NCI-H524 treated with DMSO at 0.1 percent for 48 hours (cell line): ENCODE measurements around the gene MYRF.

Source experiments
- DNase-seq: peaks from one replicate; lab custom pipeline; 2025; lab: John Stamatoyannopoulos, UW

Gene MYRF

DNA sequence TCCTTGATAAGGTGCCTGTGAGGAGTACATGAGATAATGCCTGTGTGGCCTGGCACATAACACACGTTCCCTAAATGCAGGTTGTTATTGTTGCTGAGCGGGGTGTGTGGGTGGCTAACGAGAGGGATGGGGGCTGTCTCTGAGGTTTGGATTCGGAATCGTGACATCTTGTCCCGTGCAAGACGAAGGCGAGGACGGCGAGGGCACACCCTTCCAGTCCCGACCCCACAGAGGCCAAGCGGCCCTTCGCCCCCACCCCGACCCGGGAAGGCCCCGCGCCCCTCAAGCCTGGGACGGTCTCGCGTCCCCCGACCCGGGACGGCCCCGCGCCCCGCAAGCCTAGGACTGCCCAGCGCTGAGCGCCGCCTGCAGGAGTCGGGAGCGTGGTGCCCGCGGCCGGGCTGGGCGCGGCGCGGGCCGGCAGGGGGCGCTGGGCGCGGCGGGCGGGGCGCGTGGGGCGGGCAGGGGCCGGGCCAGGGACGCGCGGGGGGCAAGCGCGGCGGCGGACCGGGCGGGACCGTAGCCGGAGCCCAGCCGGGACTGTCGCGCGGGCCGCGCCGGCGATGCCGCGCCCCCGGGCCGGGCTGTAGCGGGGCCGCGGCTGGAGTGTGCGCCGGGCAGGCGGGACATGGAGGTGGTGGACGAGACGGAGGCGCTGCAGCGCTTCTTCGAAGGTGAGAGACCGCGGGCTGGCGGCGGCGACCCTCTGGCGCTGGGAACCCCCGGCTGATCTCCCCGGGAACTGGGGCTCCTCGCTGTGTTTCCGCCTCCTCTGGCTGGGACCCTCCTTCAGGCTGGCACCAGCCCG, at the start of gene MYRF:
MYRF (plus strand) TSS at position 520 of the 808 bp plus-strand sequence; CDS start at position 629, 109 bp downstream.
- DNase-seq: no peak

DNA sequence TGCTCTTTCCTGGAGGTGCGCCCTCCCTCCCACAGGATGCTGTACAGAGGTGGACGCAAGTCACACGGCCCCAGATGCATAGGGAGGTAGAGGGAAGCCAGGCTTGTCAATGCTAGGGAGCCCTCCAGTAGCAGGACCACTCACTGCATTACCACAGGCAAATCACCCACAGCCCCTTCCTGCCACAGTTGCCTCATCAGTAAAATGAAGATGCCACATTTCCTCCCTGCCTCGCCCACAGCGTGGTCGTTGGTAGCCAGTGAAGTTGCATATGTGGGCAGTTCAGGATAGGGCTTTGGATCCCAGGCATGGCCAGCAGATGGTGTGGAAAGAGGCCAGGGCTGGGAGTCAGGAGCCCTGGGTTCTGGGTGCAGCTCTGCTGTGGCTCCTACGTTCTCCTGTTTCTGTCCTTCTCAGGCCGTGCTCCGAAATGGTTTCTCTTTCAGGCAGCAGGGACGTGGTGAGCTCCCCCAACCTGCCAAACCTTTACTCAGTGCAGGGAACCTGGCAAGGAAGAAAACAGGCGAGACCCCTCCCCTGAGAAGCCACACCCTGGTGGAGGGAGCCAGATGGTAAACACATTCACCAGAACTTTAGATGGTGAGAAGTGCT, 49.6 kb upstream of the MYRF start:
- no peak for DNase-seq

DNA sequence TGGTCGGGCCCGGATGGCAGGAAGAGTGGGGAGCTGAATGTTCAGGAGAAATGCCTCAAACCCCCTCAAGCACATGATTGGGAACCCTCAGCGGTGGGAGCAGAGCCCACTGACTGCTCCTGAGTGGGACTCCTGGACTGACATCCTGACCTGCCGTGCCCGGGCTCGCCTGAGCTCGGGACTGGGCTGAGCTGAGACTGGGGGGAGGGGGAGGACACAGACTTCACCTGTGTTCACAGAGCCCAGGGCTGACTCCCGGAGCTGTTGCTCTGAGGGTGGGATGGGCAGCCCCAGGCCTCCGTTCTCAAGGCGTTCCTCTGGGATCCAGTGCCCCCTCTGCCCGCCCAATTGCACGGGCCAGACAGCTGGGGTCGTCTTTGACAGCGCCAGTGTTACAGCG, 47.6 kb upstream of the MYRF start:
- DNase-seq: no peak

DNA sequence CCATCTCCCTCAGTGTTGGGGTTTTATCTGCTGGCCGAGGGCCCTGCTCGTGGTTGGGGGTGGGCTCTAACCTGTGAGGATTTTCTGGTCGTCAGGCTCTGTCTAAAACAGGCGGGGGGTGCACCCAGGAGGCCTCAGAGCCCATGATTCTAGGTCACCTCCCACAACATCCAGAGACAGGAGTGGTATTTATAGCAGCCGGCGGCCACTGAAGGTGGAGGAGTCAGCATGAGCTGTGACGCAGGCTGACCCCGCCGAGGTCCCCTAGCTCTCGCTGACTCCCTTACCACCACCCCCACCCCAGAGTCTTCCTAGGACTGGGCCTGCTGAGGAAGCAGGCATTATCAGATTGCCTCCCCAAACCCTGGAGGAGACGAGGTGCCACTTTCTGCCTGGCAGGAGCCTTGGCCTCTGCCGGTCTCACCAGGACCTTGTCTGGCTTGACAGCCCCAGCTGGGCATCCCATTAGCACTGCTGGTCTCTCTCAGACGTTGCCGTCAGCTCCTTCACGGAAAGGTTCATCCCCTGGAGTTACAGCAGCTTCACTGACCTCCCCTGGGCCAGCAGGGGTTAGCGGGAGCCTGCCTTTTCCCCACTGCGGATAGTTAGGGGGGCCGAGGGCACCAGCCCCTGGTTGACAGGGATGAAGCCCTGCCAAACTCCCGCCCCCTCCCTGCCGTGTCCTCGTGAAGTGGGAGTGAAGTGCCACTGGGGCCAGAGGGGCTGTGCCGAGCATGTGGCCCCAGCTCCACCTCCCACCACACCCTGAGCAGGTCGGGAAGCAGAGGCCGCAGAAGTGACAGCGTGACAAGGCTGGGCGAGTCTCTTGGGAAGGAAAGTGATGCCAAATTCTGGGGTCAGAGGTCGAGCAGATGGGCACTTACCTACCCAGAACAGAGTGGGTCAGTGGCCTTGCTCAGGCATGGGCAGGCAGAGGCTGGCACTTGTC, 45.7 kb upstream of the MYRF start:
- DNase-seq: no peak

DNA sequence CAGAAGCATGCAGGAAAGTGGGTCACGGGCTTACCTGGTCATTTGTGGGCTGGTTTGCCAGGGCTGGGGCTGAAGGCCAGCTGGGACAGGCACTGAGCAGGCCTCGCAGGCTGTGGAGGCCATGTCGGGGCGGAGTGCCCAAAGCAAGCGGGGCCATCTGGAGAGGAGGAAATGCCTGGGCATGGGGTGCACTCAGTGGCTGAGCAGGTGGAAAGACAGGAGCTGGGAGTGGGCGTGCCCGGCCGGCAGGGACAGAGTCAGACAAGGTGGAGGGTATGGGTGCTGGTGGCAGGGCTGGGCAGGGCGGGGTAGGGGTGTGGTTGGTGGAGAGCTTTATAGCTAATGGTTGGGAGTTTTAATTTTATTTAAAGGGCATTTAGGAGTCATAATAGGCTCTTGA, 44.9 kb upstream of the MYRF start:
- DNase-seq: no peak

DNA sequence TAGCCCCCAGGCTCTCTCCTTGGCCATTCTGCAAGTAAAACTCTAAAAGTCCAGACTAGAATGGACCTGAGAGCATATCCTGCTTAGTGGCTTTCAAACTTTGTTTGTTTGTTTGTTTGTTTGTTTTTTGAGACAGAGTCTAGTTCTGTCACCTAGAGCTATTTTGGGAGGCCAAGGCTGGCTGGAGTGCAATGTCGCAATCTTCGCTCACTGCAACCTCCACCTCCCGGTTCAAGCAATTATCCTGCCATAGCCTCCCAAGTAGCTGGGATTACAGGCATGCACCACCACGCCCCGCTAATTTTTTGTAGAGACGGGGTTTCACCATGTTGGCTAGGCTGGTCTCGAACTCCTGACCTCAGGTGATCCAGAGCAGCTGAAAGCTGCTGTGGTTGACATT, 43.3 kb upstream of the MYRF start:
- no peak for DNase-seq

DNA sequence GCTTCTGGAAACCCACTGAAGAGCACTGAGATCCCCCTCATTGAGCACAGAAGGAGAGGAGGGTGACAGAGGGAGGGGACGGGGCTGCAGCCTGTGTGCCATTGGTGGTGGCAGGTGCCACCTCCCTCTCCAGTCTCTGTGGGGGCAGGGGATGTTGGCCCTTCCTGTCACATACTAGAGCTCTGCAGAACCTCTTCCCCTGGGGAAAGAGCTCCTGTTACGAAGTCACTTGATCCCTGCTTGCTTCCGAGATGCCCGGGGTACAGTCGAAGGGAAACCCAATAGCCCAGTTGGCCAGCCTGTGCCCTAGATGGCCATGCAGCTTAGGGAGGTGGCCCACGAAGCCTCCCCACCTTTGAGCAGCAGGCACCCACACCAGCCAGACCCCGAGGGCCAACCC, 42.9 kb upstream of the MYRF start:
- DNase-seq: peak; percentile 84

DNA sequence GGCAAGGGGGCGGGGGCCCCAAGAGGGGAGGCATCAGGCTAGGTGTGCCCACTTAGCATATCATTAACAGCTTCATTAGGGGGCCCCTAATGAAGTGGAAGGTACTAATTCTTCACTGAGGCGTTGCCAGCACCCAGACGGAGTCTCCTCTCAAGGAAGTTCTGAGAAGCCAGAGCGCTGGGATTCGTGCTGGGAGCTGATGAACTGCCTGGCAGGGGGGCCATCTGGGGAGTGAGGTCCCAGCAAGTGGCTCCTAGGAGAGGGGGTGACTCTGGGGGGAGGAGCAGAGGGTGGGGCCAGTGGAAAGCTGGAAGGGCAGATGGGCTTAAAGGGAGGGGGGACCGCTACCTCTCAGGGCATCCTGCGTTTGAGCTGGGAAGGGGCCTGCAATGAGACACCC, 42.4 kb upstream of the MYRF start:
- DNase-seq: peak; percentile 84

DNA sequence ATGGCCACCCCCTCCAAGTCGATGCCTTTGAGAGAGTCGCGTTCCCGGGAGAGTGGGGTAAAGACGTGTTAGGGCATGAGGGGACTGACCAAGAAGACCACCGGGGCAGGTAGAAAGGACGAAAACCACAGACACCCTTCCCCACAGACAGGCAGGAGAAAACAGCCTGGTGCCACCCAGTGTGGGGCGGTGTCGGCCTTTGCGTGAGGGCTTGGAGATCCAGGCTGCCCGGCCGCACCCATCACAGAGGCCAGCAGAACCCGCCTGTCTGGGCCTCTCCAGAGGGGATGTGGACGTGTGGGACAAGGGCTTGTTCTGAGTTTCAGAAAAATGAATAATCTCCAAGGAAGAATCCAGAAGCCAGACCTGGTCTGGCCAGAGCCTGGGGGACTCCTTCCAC, 41.4 kb upstream of the MYRF start:
- no peak for DNase-seq

DNA sequence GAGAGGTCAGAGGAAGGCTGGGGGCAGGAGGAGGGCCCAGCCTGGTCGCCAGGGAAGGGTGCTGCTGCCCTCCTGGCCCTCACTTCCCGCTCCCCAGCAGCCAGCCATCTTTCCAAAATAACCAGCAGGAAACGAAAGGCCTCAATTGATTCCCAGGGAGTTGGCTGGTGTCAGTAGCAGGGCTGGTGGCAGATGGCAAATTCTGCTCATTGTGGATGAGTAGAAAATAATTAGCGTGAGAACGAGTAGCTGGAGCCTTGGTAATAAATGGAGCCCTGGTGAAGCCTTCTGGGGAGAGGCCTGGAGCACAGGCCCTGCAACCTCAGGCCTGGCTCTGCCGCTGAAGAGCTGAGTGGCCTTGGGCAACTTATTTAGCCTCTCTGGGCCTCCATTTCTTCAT, 40.9 kb upstream of the MYRF start:
- peak; percentile 77 for DNase-seq

DNA sequence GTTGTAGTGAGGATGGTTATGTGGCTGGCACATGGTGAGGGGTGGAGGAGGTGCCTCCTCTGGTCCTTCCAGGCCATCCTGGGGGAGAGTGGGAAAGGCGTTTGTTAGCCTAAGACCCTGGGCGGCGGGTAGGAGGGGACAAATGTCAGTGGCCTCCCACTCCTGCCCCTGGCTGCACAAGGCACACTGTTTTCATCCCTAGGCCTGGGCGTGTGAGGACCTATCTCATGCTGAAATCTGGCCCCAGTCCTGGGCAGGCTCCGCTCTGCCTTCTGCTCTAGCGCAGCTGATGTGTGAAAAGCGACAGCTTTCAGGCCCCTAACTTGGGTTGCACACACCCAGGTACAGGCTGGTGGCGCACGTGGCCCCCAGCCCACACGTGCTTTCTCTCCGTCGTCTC, 40.1 kb upstream of the MYRF start:
- no peak for DNase-seq

DNA sequence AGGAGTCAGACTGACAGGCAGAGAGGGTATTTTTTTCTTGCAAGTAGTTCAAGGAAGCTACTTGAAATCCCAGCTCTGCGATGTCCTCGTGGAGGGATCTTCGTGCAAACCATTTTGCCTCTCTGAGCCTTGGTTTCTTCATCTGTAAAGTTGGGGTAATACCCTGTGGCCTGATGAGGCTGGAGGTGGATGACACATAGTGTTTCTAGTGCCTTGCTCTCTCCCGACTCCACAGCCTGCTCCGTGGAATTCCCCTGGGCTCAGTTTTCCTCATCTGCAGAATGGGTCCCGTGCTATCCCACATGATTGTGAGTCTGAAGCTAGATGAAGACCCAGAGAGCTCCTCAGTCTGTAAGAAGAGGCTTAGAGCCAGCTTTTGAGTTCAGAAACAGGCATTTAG, 39.6 kb upstream of the MYRF start:
- DNase-seq: no peak

DNA sequence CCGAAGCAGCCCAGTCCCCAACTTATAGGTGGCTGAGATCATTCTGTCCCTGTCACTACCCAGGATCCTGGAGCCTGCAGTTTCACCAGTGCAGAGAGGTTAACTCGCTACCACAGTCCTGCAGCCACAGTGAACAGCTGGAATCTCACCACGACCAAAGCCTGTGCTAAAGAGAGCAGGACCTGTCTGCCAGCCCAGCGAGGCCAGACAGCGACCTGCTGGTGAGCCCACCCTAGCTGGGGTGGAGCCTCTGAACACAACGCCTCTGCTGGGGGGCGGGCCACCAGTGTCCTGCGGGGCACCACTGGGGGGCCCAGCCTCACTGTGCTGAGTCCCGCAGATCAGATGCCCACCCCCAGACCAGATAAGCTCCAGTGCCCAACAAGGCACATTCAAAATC, 39.0 kb upstream of the MYRF start:
- no peak for DNase-seq

DNA sequence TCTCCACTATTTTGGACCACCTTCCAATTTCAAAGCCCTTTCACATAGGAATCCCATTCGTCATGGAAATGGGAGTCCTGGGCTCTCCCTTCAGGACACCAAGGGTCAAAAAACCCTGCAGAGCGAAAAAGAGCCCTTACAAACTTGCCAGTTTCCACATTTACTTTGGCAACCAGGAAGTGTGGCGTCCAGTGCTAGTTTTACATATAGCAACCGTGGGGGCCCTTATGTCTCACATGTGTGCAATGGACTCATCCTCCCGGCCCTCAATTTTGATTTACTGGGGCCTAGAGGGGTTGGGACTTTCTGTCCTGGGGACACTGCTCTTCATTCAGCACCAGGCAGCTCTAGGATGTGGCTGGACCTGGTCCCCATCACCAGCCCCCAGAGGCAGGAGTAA, 38.5 kb upstream of the MYRF start:
- DNase-seq: no peak

DNA sequence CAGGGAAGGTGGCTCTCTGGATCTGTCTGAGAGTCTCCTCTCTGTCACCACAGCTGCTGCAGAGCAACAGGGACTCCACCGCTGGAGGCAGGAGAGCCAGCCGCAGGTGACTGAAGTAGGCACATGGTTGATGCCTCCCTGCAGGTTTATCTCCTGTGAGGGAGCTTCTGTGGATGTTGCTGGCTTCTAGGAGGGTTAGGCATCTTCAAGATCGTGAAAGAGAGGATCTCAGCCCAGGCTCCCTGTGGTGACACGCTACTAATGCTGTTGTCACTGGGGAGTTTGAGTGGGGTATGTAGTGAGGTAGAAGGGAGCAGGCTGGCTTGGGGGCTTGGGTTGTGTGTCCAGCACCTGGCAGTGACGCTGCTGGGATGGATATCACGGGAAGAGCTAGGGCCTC, 38.1 kb upstream of the MYRF start:
- no peak for DNase-seq

DNA sequence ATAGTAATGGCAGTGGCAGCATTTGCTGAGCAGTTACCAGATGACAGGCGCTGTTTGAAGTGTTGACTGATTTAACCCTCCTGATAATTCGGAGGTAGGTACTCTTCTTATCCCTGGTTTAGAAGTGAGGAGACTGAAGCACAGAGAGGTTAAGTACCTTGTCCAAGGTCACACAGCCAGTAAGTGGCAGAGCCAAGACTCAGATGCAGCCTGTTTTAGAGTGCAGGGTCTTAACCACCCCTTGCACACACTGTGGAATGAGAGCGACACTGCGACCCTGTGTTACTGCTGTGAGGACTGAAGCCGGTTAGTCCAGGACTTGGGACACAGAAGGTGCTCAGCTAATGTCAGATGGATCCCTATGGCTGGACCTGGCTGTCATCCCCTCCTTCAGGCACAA, 37.5 kb upstream of the MYRF start:
- DNase-seq: no peak

DNA sequence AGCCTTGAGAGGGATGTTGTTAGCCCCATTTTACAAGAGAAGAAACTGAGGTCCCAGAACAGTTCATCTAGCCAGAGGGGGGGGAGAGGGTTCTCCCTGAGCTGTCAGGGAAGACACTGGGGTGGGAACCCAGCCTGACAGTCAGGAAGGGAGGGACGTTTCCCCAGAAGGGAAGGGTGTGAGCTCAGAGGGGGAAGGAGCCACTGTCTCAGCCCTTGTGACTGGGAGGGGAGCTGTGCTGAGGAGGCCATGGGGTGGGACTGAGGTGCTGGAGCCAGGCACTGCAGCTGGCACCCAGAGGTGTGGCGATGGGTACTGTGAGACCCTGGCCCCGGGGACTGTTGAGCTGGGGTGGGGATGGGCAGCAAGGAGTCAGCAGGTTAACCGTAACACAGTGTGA, 36.6 kb upstream of the MYRF start:
- no peak for DNase-seq

DNA sequence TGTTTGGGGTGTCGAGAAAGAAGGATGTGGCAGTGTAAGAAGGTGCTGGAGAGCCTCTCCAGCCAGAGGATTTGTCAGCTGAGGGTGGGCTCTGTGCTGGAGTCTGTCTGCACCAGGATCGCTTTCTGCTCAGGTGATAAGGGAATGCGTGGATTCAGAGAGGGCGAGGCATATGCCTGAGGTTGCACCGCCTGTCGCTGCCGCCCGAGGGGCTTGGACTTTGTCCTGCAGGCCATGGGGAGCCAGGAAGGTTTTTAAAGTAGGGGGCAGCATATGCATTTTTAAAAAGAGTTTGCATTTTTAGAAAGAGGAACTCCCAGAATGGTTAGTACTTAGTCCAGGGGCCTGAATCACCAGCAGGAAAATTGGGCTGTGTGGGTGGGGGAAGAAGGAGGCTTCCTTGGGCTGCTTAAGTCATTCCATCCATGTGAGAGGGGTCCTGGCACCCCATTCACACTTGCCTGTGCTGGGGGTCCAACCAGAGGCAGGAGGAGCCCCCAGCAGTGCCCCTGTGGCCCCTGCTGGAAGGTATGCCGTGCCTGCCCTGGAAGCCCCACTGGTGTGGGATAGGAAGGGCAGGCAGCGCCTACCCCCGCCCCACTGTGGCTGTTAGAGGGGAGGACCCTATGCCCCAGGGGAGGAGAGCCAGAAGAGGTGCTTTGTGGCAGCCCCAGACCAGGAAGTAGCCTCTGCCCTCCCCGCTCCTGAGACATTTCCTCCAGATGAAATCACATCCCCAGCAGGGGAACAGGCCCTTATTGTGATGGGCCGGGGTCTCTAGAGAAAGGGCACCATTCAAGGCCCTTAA, 35.8 kb upstream of the MYRF start:
- no peak for DNase-seq

DNA sequence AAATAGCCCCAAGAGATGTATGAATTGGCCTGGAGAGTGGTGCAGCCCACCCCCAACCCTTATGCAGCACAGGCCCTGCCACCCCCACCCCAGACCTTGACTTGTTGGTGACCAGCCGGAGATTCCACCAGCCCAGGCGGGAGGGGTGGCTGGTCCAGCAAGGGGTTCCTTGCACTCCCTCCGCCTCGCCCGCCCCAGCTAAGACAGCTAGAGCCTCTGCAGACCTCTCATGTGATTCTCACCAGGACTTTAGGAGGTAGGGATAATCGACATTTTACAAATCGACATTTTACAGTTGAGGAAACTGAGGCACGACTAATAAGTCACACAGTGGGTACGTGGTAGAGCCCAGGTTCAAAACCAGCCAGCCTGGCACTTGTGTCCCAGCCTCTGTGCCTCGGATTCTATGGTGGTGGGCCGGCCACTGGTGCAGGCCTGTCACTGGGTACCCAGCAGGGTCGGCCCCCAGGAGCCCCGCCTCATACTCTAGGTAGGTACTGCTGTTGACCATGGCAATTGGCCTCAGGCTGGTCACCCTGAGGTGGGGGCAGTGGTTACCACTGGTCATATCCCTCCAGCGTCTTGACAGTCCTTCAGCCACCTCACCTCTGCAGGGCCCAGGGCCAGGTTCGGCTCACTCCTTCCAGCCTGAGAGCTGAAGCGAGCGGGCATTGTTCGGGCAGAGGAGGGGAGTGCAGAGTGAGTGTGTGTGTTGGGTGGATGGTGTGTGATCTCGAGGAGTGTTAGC, 35.0 kb upstream of the MYRF start:
- no peak for DNase-seq

DNA sequence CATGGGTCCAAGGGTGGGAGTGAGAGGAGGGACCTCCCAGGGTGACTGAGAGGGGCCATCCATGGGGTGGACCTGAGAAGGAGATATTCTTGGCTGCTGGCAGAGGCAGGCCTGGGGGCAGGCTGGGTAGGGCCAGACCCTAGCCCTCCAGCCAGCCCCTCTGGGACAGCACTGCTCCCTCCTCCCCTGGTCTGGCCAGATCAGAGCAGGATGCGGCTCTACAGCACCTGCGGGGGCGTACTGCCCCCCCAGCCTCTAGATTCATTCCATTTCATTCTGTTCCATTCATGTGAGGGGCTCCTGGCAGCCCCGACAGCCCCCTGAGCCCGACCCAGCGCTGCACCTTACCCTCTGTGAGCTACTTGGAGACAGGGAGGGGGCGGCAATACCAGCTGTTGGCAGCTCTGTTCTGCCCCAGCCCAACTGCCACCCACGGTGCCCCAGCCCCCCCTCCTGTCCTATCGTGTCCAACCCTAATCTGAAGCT, 34.3 kb upstream of the MYRF start:
- peak; percentile 54 for DNase-seq
